Activated CD8-positive, alpha-beta T cell treated with anti-CD3 and anti-CD28 coated beads, Interleukin-2, amount 10 ng/mL, durations not matched to agents 7 days and 5 days (primary cell): ENCODE data around the gene DENR. TPM values are rescaled to one million over a fixed set of nuclear protein-coding genes. Genes with fewer than 3 reads are reported as not detected.

Experiments used
- ATAC-seq: fragments of 150-1000 bp; cut with Tn5 transposase; one replicate; pipeline ENCODE4 v1.10.0; 2021; ENCODE audit warnings: moderate library complexity
- CTCF ChIA-PET: fragments of 350-600 bp; sonication (Branson Sonifier 250); formaldehyde crosslinking; loops from one replicate; lab custom pipeline; 2021; ENCODE audit warnings: antibody characterized with exemption; lab: Charles Lee
- POLR2A ChIA-PET: fragments of 350-600 bp; sonication (Branson Sonifier 250); formaldehyde crosslinking; loops from one replicate; lab custom pipeline; 2021; ENCODE audit warnings: antibody characterized with exemption; lab: Charles Lee
- DNase-seq: peaks from one replicate; pipeline ENCODE4 v3.0.0-alpha.2; 2020
- H3K27ac Mint-ChIP-seq: one replicate; pipeline ENCODE4 v1.8.0; 2021; ENCODE audit warnings: mild to moderate bottlenecking, mixed read lengths
- H3K27me3 Mint-ChIP-seq: one replicate; pipeline ENCODE4 v1.8.0; 2021; ENCODE audit warnings: low read depth, mixed read lengths
- H3K36me3 Mint-ChIP-seq: one replicate; pipeline ENCODE4 v1.8.0; 2021; ENCODE audit warnings: low read depth, mixed read lengths
- H3K4me1 Mint-ChIP-seq: one replicate; pipeline ENCODE4 v1.8.0; 2021; ENCODE audit warnings: low read depth, mixed read lengths
- H3K4me3 Mint-ChIP-seq: one replicate; pipeline ENCODE4 v1.8.0; 2021; ENCODE audit warnings: mild to moderate bottlenecking, mixed read lengths
- H3K9me3 Mint-ChIP-seq: one replicate; pipeline ENCODE4 v1.8.0; 2022; ENCODE audit warnings: mixed read lengths; ENCODE audit not compliant: insufficient read depth
- total RNA-seq, 2 experiments: library from RNA; stranded (reverse); gene quantifications; one replicate each; pipeline ENCODE4 v1.2.3, GENCODE V29; 2021

Gene DENR
- total RNA-seq, 2 experiments from 2014 or later = 54.6 to 54.9 TPM

- CTCF ChIA-PET = interaction anchor here (1.4 to 1.6 kb wide), 2 partner anchors 17 to 35 kb away, joined by 3 read pairs; no protein-coding TSS in a partner anchor
- H3K4me3 Mint-ChIP-seq = no peak overlapping the region
- H3K27ac Mint-ChIP-seq = no peak overlapping the region
Observed at GRCh38 chr12:122724641-122725243, 27.9 kb upstream of the DENR start.

DNA sequence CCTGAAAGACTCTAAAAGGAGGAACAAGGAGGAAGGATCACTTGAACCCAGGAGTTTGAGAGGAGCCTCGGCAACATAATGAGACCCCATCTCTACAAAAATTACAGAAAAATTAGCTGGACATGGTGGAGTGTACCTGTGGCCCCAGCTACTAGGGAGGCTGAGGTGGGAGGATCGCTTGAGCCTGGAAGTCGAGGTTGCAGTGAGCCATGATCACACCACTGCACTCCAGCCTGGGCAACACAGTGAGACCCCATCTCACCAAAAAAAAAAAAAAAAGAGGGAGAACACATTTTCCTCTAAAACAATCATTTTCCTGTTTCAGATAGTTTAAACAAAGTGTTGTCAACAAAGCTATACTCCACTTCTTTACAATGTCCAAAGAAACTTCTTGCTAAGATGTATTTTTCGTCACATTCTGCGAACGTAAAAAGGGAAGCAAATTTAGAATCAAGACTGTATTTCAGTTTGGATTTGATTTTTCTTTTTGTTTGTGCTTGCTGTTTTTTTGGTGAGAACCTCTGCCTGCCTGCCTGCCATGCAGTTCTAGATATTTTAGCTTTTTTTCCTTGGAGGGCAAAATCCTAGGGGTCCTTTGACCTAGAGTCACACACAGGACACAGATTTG is 27.1 kb upstream of the DENR start:
- peaks cover 42% of the 10 kb centered on the region for H3K4me1 Mint-ChIP-seq
- no peak for ATAC-seq
- DNase-seq = no peak
- no peaks in the 10 kb centered on the region for H3K36me3 Mint-ChIP-seq
- ChIA-PET POLR2A (interaction anchor here (1.5 kb wide), 1 partner anchor 49 kb away, joined by 3 read pairs; no protein-coding TSS in a partner anchor), CTCF (interaction anchor here (1.6 kb wide), 1 partner anchor 34 kb away, joined by 3 read pairs; no protein-coding TSS in a partner anchor)
- H3K4me3 Mint-ChIP-seq = no peak overlapping the region
- H3K9me3 Mint-ChIP-seq = no peaks in the 10 kb centered on the region
- no peaks in the 10 kb centered on the region for H3K27me3 Mint-ChIP-seq
- peak overlapping the region; percentile 25 for H3K27ac Mint-ChIP-seq

More at GRCh38 chr12:122724641-122725243, 27.9 kb upstream of the DENR start:
- POLR2A ChIA-PET = interaction anchor here (1.5 kb wide), 1 partner anchor 50 kb away, joined by 3 read pairs; no protein-coding TSS in a partner anchor
- H3K4me1 Mint-ChIP-seq = peaks cover 36% of the 10 kb centered on the region
- ATAC-seq (no peak), DNase-seq (no peak)
- no peaks in the 10 kb centered on the region for H3K9me3 Mint-ChIP-seq
- no peaks in the 10 kb centered on the region for H3K27me3 Mint-ChIP-seq
- H3K36me3 Mint-ChIP-seq = no peaks in the 10 kb centered on the region

DNA sequence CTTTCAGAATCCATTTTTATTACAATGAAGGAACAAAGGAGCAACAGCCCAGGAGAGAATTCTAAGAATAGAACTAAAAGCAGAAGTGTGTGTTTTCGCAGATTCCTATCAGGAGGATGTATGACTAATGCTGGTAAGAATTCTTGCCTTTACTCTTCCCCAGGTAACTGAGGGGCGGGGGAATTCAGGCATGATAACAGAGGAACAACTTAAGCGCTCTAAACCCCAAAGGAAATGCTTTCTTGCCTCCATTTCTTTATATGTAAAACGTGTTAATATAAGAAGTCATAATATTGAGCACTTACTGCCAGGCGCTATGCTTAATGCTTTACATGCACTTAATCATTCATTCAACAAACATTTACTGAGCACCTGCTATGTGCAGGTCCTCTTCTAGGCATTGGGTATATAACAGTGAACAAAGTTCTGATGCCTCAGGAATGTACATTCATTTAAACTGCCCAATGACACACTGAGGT is 26.5 kb upstream of the DENR start:
- Mint-ChIP-seq H3K4me3 (no peak overlapping the region), H3K36me3 (no peaks in the 10 kb centered on the region), H3K27ac (peak overlapping the region; percentile 49), H3K4me1 (peaks cover 45% of the 10 kb centered on the region), H3K27me3 (no peaks in the 10 kb centered on the region), H3K9me3 (no peaks in the 10 kb centered on the region)
- DNase-seq (no peak), ATAC-seq (peak; percentile 17)
- ChIA-PET POLR2A (no interaction called here), CTCF (interaction anchor here (1.0 kb wide), 1 partner anchor 68 kb away, joined by 4 read pairs; no protein-coding TSS in a partner anchor)

DNA sequence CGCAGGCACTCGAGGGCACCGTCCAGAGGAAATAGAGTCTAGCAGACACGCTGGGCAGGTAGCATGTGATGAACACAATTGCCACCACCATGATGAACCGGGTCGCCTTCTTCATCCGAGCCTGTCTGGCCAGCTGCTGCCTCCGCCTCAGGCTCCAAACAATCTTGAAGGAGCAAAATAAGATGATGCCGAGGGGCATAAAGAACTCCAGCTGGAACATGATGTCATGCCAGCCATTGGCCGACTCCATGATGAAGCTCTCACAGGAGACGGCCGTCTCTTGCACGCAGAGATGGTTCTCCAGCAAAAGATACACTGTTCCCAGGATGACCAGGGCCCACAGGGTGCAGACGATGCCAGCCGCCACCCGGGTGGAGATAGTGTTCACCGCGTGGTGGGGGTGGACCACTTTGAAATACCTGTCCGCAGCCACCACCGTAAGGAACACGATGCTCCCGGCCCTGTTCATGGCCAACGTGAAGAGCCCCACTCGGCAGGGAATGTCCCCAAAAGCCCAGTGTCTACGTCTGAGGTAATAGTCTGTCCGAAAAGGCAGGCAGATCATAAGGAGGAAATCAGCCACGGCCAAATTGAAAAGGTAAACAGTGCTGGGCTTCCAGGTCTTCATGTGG is 22.9 kb upstream of the DENR start:
- CTCF ChIA-PET = no interaction called here

DNA sequence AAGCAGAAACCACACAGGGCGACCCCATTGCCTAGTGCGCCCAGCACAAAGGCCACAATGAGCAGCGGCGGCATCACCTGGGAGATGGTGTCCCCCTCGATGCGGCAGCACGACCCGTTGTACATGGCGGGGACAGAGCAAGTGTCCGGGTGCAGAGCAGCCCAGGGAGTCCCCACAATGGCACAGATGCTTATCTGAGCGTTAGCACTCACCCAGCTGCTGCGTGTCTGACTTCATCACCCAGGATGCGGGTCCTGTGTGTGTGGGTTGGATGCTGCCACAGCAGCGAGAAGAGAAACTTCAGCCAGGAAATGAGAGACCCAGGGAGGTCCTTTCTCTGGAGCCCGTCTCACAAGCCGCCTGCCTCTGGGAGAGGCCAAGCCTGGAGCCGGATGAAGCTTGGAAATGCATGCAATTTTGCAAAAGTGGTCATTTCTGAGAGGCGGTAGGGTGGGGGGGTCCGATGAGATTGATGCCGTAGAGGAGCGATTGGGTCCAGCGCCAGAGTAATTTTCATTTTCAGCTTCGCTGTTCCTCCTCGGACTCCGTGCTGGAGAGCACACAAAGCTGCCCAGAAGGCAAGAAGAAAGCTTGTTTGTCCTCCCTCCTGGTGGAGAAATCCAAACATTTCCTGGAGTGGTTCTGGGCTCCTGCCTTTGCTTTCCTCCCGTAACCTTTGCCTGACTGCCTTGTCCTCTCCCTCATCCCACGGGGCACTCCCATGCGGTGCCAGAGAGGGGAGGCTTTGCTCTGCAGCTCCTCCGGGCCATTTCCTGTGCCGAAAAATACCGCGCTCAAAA is 22.2 kb upstream of the DENR start, which contains the start of gene HCAR1:
HCAR1 (minus strand) TSS at position 630 of the 800 bp plus-strand sequence; CDS start at position 125, 505 bp downstream.
- POLR2A ChIA-PET = no interaction called here
- ATAC-seq = peak; percentile 74

More for the DNA sequence above, 22.9 kb upstream of the DENR start:
- Mint-ChIP-seq H3K27ac (peak overlapping the region; percentile 65), H3K36me3 (peaks cover 2% of the 10 kb centered on the region), H3K27me3 (no peaks in the 10 kb centered on the region), H3K4me1 (peaks cover 73% of the 10 kb centered on the region), H3K4me3 (no peak overlapping the region), H3K9me3 (no peaks in the 10 kb centered on the region)
- ATAC-seq = no peak
- POLR2A ChIA-PET = interaction anchor here (0.6 kb wide), 1 partner anchor 849 kb away, joined by 4 read pairs; no protein-coding TSS in a partner anchor
- DNase-seq = no peak

GRCh38 chr12:122732170-122732569 is 20.5 kb upstream of the DENR start:
- ChIA-PET CTCF (no interaction called here), POLR2A (interaction anchor here (0.9 kb wide), 1 partner anchor 10 kb away, joined by 3 read pairs; no protein-coding TSS in a partner anchor)
- Mint-ChIP-seq H3K4me1 (peaks cover 54% of the 10 kb centered on the region), H3K27ac (peak overlapping the region; percentile 50), H3K4me3 (no peak overlapping the region), H3K36me3 (peaks cover 2% of the 10 kb centered on the region), H3K9me3 (no peaks in the 10 kb centered on the region), H3K27me3 (no peaks in the 10 kb centered on the region)
- DNase-seq = no peak
- peak; percentile 29 for ATAC-seq

More for the DNA sequence above, 22.2 kb upstream of the DENR start, which contains the start of gene HCAR1:
- Mint-ChIP-seq H3K27ac (peak within 1 kb of the TSS; percentile 70), H3K4me3 (no peak within 1 kb of the TSS), H3K36me3 (peaks cover 2% of the 10 kb centered on the region), H3K4me1 (peaks cover 66% of the 10 kb centered on the region), H3K9me3 (no peaks in the 10 kb centered on the region), H3K27me3 (no peaks in the 10 kb centered on the region)
- CTCF ChIA-PET = interaction anchor here (0.7 kb wide), 1 partner anchor 22 kb away, joined by 5 read pairs; the partner anchor contains the start of gene DENR
- DNase-seq = peak; percentile 81

- POLR2A ChIA-PET = interaction anchor here (0.9 kb wide), 1 partner anchor 10 kb away, joined by 3 read pairs; no protein-coding TSS in a partner anchor
- H3K27me3 Mint-ChIP-seq = no peaks in the 10 kb centered on the region
- no peak overlapping the region for H3K4me3 Mint-ChIP-seq
- H3K27ac Mint-ChIP-seq = peak overlapping the region; percentile 50
- H3K4me1 Mint-ChIP-seq = peaks cover 54% of the 10 kb centered on the region
- no peak for ATAC-seq
- DNase-seq = no peak
- no peaks in the 10 kb centered on the region for H3K9me3 Mint-ChIP-seq
- peaks cover 2% of the 10 kb centered on the region for H3K36me3 Mint-ChIP-seq
- CTCF ChIA-PET = interaction anchor here (1.2 kb wide), 1 partner anchor 96 kb away, joined by 3 read pairs; no protein-coding TSS in a partner anchor
Observed at GRCh38 chr12:122732611-122733010, 20.0 kb upstream of the DENR start.

DNA sequence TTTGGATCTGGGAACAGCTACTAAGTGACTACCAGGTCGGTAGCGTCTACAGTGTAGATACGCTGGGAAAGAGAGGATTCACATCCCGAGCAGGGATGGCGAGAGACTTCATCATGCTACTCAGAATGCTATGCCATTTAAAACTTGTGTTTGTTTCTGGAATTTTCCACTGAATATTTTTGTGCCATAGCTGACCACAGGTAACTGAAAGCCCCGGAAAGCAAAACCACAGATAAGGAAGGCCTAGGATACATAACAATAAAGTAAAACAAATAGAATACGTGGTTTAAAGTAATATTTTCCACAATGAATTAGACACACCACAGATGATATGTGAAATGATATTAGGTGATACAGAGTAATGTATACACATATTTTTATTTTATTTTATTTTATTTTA is 14.1 kb upstream of the DENR start:
- CTCF ChIA-PET = no interaction called here
- H3K9me3 Mint-ChIP-seq = no peaks in the 10 kb centered on the region

GRCh38 chr12:122740351-122740750 is 12.3 kb upstream of the DENR start:
- Mint-ChIP-seq H3K36me3 (no peaks in the 10 kb centered on the region), H3K27ac (no peak overlapping the region), H3K9me3 (no peaks in the 10 kb centered on the region), H3K27me3 (no peaks in the 10 kb centered on the region), H3K4me3 (no peak overlapping the region), H3K4me1 (peaks cover 12% of the 10 kb centered on the region)
- POLR2A ChIA-PET = interaction anchor here (0.6 kb wide), 1 partner anchor 12 kb away, joined by 3 read pairs; no protein-coding TSS in a partner anchor
- CTCF ChIA-PET = no interaction called here
- ATAC-seq (no peak), DNase-seq (no peak)

More for the DNA sequence above, 14.1 kb upstream of the DENR start:
- H3K27ac Mint-ChIP-seq = no peak overlapping the region
- no peaks in the 10 kb centered on the region for H3K36me3 Mint-ChIP-seq
- no peak overlapping the region for H3K4me3 Mint-ChIP-seq
- ATAC-seq (peak; percentile 32), DNase-seq (no peak)
- no peaks in the 10 kb centered on the region for H3K27me3 Mint-ChIP-seq
- POLR2A ChIA-PET = no interaction called here
- H3K4me1 Mint-ChIP-seq = peaks cover 19% of the 10 kb centered on the region

DNA sequence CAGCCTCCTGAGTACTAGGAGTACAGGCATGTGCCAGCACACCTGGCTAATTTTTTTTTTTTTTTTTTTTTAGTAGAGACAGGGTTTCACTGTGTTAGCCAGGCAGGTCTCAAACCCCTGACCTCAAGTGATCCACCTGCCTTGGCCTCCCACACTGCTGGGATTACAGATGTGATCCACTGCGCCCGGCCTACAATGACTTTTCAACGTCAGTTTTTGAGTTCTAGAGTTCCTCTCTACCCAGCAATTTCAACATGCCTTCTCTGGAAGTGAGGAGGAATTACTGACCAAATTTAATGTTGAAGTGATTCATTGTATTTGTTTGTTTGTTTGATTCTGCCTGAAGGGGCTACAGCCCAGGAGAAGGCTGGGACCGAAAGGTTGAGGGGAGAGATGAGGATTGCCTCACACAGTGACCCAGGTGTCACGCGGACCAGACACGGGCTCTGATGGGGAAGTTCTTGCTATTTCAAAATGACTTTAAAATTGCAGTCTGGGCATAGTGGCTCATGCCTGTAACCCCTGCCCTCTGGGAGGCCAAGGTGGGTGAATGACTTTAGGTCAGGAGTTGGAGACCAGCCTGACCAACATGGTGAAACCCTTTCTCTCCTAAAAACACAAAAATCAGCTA is 8.6 kb upstream of the DENR start:
- POLR2A ChIA-PET = no interaction called here
- H3K9me3 Mint-ChIP-seq = no peaks in the 10 kb centered on the region
- ATAC-seq = no peak
- CTCF ChIA-PET = no interaction called here
- H3K4me1 Mint-ChIP-seq = peaks cover 7% of the 10 kb centered on the region
- no peak overlapping the region for H3K27ac Mint-ChIP-seq
- H3K36me3 Mint-ChIP-seq = no peaks in the 10 kb centered on the region
- no peaks in the 10 kb centered on the region for H3K27me3 Mint-ChIP-seq
- DNase-seq = no peak
- no peak overlapping the region for H3K4me3 Mint-ChIP-seq
